H9 (cell line): ENCODE results near the gene EPN3. TPM values are rescaled to one million over a fixed set of nuclear protein-coding genes. Genes with fewer than 3 reads are reported as not detected.

Source experiments
- DNase-seq: peaks from one replicate; pipeline ENCODE4 v3.0.0-alpha.2; 2017
- H2AFZ ChIP-seq: one replicate; pipeline ENCODE4 v1.6.1; 2013; ENCODE audit warnings: mild to moderate bottlenecking, low read length, control low read depth, moderate library complexity
- H2AK5ac ChIP-seq: 2 replicates; pipeline ENCODE4 v1.6.1; 2013; ENCODE audit warnings: low read length, control low read depth, mixed read lengths; ENCODE audit not compliant: insufficient read length
- H2BK120ac ChIP-seq: one replicate; pipeline ENCODE4 v1.6.1; 2013; ENCODE audit warnings: low read depth, mild to moderate bottlenecking, low read length, control low read depth, inconsistent platforms; ENCODE audit not compliant: poor library complexity, severe bottlenecking
- H2BK12ac ChIP-seq: 2 replicates; pipeline ENCODE4 v1.6.1; 2013; ENCODE audit warnings: low read length, control low read depth, mixed read lengths, low read depth; ENCODE audit not compliant: insufficient read length
- H2BK15ac ChIP-seq: 2 replicates; pipeline ENCODE4 v1.6.1; 2013; ENCODE audit warnings: low read depth, low read length, control low read depth
- H2BK20ac ChIP-seq: one replicate; pipeline ENCODE4 v1.6.1; 2013; ENCODE audit warnings: low read depth, mild to moderate bottlenecking, low read length, control low read depth, inconsistent platforms; ENCODE audit not compliant: poor library complexity, severe bottlenecking
- H2BK5ac ChIP-seq: 2 replicates; pipeline ENCODE4 v1.6.1; 2013; ENCODE audit warnings: low read length, control low read depth, mixed read lengths; ENCODE audit not compliant: insufficient read length
- H3K14ac ChIP-seq: 2 replicates; pipeline ENCODE4 v1.6.1; 2013; ENCODE audit warnings: low read length, control low read depth; ENCODE audit not compliant: insufficient read depth
- H3K18ac ChIP-seq: 2 replicates; pipeline ENCODE4 v1.6.1; 2013; ENCODE audit warnings: low read depth, mild to moderate bottlenecking, mixed read lengths, low read length, control low read depth; ENCODE audit not compliant: insufficient read length
- H3K23ac ChIP-seq: 2 replicates; pipeline ENCODE4 v1.6.1; 2013; ENCODE audit warnings: low read length, control low read depth, mixed read lengths, low read depth; ENCODE audit not compliant: insufficient read length
- H3K23me2 ChIP-seq: 2 replicates; pipeline ENCODE4 v1.6.1; 2013; ENCODE audit warnings: low read depth, mild to moderate bottlenecking, mixed read lengths, low read length, control low read depth; ENCODE audit not compliant: insufficient read length, poor library complexity, severe bottlenecking
- H3K27ac ChIP-seq: 2 replicates; pipeline ENCODE4 v1.5.1; 2013; ENCODE audit warnings: low read length, control low read depth, mixed read lengths, low read depth; ENCODE audit not compliant: insufficient read length
- H3K27me3 ChIP-seq: 2 replicates; pipeline ENCODE4 v1.6.1; 2013; ENCODE audit warnings: low read length, control low read depth, inconsistent platforms; ENCODE audit not compliant: insufficient read depth
- H3K4ac ChIP-seq: 2 replicates; pipeline ENCODE4 v1.6.1; 2013; ENCODE audit warnings: low read depth, mild to moderate bottlenecking, control low read depth, inconsistent platforms, low read length, moderate library complexity
- H3K4me1 ChIP-seq: 2 replicates; pipeline ENCODE4 v1.6.1; 2013; ENCODE audit warnings: low read length, control low read depth, inconsistent platforms; ENCODE audit not compliant: insufficient read depth
- H3K4me2 ChIP-seq: 2 replicates; pipeline ENCODE4 v1.6.1; 2013; ENCODE audit warnings: low read length, control low read depth, mixed read lengths; ENCODE audit not compliant: insufficient read length, insufficient read depth
- H3K56ac ChIP-seq: 2 replicates; pipeline ENCODE4 v1.6.1; 2013; ENCODE audit warnings: low read depth, mild to moderate bottlenecking, mixed read lengths, low read length, control low read depth; ENCODE audit not compliant: insufficient read length
- H3K79me1 ChIP-seq: 2 replicates; pipeline ENCODE4 v1.6.1; 2013; ENCODE audit warnings: low read depth, mild to moderate bottlenecking, moderate library complexity, low read length, control low read depth, inconsistent platforms; ENCODE audit not compliant: insufficient read depth, poor library complexity, severe bottlenecking
- H3K79me2 ChIP-seq: 2 replicates; pipeline ENCODE4 v1.6.1; 2013; ENCODE audit warnings: low read length, control low read depth, inconsistent platforms; ENCODE audit not compliant: insufficient read depth
- H3K9ac ChIP-seq: 2 replicates; pipeline ENCODE4 v1.6.1; 2013; ENCODE audit warnings: low read length, control low read depth, mixed read lengths; ENCODE audit not compliant: insufficient read length; ENCODE audit errors: extremely low read depth
- H3K9me3 ChIP-seq: one replicate; pipeline ENCODE4 v1.6.1; 2013; ENCODE audit warnings: low read depth, low read length, inconsistent platforms; ENCODE audit not compliant: control insufficient read depth
- H3T11ph ChIP-seq: one replicate; pipeline ENCODE4 v1.6.1; 2013; ENCODE audit warnings: mild to moderate bottlenecking, low read length, control low read depth, inconsistent platforms
- H4K20me1 ChIP-seq: one replicate; pipeline ENCODE4 v1.6.1; 2013; ENCODE audit not compliant: control insufficient read depth, insufficient read length, insufficient read depth
- H4K5ac ChIP-seq: 2 replicates; pipeline ENCODE4 v1.6.1; 2013; ENCODE audit warnings: low read depth, mild to moderate bottlenecking, mixed read lengths, low read length, control low read depth; ENCODE audit not compliant: insufficient read length
- H4K8ac ChIP-seq: replicated peaks from 2 replicates; pipeline ENCODE4 v1.6.1; 2013; ENCODE audit warnings: low read length, control low read depth, mixed read lengths, low read depth; ENCODE audit not compliant: insufficient read length
- H4K91ac ChIP-seq: 2 replicates; pipeline ENCODE4 v1.6.1; 2013; ENCODE audit warnings: low read depth, mild to moderate bottlenecking, moderate library complexity, mixed read lengths, low read length, control low read depth; ENCODE audit not compliant: insufficient read length
- H3K27ac Mint-ChIP-seq, 3 experiments: 2 replicates in 2 of 3; 3 replicates in 1 of 3; pipeline ENCODE4 v1.8.0; 2020 to 2021; ENCODE audit warnings: mixed read lengths in 3 of 3, mild to moderate bottlenecking in 1 of 3, moderate library complexity in 1 of 3
- H3K27me3 Mint-ChIP-seq: 2 replicates; pipeline ENCODE4 v1.8.0; 2021; ENCODE audit warnings: low read depth, mild to moderate bottlenecking, moderate library complexity, mixed read lengths
- H3K36me3 Mint-ChIP-seq, 3 experiments: 2 replicates in 2 of 3; 3 replicates in 1 of 3; pipeline ENCODE4 v1.8.0; 2020 to 2021; ENCODE audit warnings: low read depth in 3 of 3, mixed read lengths in 3 of 3; ENCODE audit not compliant: insufficient read depth in 1 of 3
- H3K4me1 Mint-ChIP-seq, 2 experiments: 2 replicates each; pipeline ENCODE4 v1.8.0; 2020; ENCODE audit warnings: mixed read lengths in 2 of 2
- H3K4me3 Mint-ChIP-seq, 2 experiments: 2 replicates in 1 of 2; 3 replicates in 1 of 2; pipeline ENCODE4 v1.8.0; 2020 to 2021; ENCODE audit warnings: mild to moderate bottlenecking in 2 of 2, mixed read lengths in 2 of 2, moderate library complexity in 1 of 2
- H3K9me3 Mint-ChIP-seq, 2 experiments: 2 replicates in 1 of 2; 3 replicates in 1 of 2; pipeline ENCODE4 v1.8.0; 2020; ENCODE audit warnings: mild to moderate bottlenecking in 2 of 2, mixed read lengths in 2 of 2, moderate library complexity in 1 of 2
- WGBS: extraction: QIAGEN DNeasy Blood & Tissue Kit; methylation state at CpG from one replicate; pipeline ENCODE4 v1.1.7; 2013; ENCODE audit warnings: missing lambda C conversion rate, low lambda C conversion rate, mixed read lengths; ENCODE audit not compliant: insufficient read length; ENCODE audit errors: extremely low coverage; 5-methylcytosine and 5-hydroxymethylcytosine counted together
- total RNA-seq: library from RNA; stranded (reverse); gene quantifications from 2 replicates; pipeline ENCODE4 v1.2.1, GENCODE V29; 2021
- TF ChIP-seq, protein P1 (sequence below): fragments of 200-600 bp; sonication (generic); conservative IDR thresholded peaks from 3 replicates; pipeline ENCODE4 v1.8.0; 2021; ENCODE audit warnings: antibody characterized with exemption, mild to moderate bottlenecking

The EPN3 gene
- total RNA-seq, 1 experiment from 2014 or later, result 1.9 TPM

DNA sequence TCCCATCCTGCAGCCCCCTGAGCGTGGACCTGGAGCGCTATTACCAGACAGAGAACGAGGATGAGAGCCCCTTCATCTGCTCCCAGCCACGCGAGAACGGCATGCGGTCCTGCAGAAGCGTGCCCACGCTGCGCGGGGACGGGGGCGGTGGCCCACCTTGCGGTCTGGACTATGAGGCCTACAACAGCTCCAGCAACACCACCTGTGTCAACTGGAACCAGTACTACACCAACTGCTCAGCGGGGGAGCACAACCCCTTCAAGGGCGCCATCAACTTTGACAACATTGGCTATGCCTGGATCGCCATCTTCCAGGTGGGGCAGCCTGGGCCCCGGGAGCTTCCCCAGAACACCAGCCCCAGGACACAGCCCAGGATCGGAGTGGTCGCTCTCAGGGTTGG is 40.0 kb downstream of the EPN3 start:
- Histone ChIP-seq H2BK15ac (no peak overlapping the region), H3K23ac (no peak overlapping the region), H2AK5ac (no peak overlapping the region), H3K23me2 (no peaks in the 10 kb centered on the region), H2AFZ (no peak overlapping the region), H2BK5ac (no peak overlapping the region), H4K8ac (no peak overlapping the region), H3K4me2 (no peak overlapping the region), H3T11ph (no peak overlapping the region), H3K27ac (no peak overlapping the region), H4K91ac (no peak overlapping the region), H3K79me2 (no peaks in the 10 kb centered on the region), H3K56ac (no peak overlapping the region), H3K79me1 (no peaks in the 10 kb centered on the region), H3K9ac (no peak overlapping the region), H4K20me1 (no peaks in the 10 kb centered on the region), H3K4ac (no peak overlapping the region), H3K4me1 (no peaks in the 10 kb centered on the region), H3K18ac (no peak overlapping the region), H2BK12ac (no peak overlapping the region), H3K14ac (no peak overlapping the region; the same call in 1 of the 2 replicates), H2BK120ac (no peak overlapping the region), H3K9me3 (no peaks in the 10 kb centered on the region), H2BK20ac (no peak overlapping the region), H3K27me3 (no peaks in the 10 kb centered on the region; the same call in 1 of the 2 replicates), H4K5ac (no peak overlapping the region)
- Mint-ChIP-seq H3K9me3 (no peaks in the 10 kb centered on the region), H3K27me3 (peaks cover 20% of the 10 kb centered on the region), H3K36me3 (peaks cover 0 to 5% (median 2%) of the 10 kb centered on the region in 3 experiments; a peak in 2 of 7 replicates), H3K27ac (no peak overlapping the region; a peak in 1 of 7 replicates), H3K4me3 (no peak overlapping the region), H3K4me1 (peaks cover 17 to 25% of the 10 kb centered on the region in 2 experiments; a peak in 3 of 4 replicates)
- TF ChIP-seq, protein P1, sequence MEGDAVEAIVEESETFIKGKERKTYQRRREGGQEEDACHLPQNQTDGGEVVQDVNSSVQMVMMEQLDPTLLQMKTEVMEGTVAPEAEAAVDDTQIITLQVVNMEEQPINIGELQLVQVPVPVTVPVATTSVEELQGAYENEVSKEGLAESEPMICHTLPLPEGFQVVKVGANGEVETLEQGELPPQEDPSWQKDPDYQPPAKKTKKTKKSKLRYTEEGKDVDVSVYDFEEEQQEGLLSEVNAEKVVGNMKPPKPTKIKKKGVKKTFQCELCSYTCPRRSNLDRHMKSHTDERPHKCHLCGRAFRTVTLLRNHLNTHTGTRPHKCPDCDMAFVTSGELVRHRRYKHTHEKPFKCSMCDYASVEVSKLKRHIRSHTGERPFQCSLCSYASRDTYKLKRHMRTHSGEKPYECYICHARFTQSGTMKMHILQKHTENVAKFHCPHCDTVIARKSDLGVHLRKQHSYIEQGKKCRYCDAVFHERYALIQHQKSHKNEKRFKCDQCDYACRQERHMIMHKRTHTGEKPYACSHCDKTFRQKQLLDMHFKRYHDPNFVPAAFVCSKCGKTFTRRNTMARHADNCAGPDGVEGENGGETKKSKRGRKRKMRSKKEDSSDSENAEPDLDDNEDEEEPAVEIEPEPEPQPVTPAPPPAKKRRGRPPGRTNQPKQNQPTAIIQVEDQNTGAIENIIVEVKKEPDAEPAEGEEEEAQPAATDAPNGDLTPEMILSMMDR, result no peak
- no peak for DNase-seq
- WGBS, result no CpG with 5 or more reads among the region's 20 CpGs
